GM18951 (cell line): ENCODE results near the gene HK1.

ENCODE experiments used
- POLR2A ChIP-seq: IDR thresholded peaks from 4 replicates; pipeline ENCODE4 v1.6.1; 2011; ENCODE audit warnings: mild to moderate bottlenecking; ENCODE audit not compliant: insufficient read length, insufficient read depth; ENCODE audit errors: extremely low read depth
- in situ Hi-C: fragments of 300-500 bp; cut with MboI; formaldehyde crosslinking; loops from one replicate; pipeline ENCODE4 v1.12.0; 2022; ENCODE audit warnings: low sequenced_read_pairs, mixed read lengths, inconsistent platforms; ENCODE audit not compliant: unreplicated experiment

Gene HK1

DNA sequence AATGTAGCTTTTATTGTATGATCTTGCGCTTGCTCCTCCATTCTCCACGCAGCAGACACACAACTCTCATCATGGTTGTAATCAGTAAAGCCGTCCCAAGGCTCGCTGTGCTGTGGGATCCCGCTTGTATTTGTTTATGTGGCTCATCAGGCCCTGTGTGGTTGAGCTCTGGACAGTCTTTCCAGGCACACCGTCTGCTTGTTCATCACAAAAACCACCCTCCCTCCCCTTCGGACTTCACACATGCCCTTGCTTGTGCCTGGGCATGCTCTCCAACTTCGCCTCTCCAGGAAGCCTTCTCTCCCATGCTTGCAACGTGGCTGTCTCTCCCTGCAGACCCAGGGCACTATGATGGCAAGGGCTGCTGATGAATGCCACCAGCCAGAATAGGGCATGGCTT is 62.4 kb downstream of the HK1 start:
- in situ Hi-C loops = no loop called here
- TF ChIP-seq POLR2A = no peak

GRCh38 chr10:69343905-69344304 is 65.6 kb downstream of the HK1 start:
- TF ChIP-seq POLR2A = no peak
- in situ Hi-C loops = no loop called here

GRCh38 chr10:69344591-69345252 is 66.4 kb downstream of the HK1 start:
- in situ Hi-C loops = no loop called here
- no peak for TF ChIP-seq POLR2A

GRCh38 chr10:69345402-69345801 is 67.1 kb downstream of the HK1 start:
- TF ChIP-seq POLR2A = no peak
- in situ Hi-C loops = no loop called here

DNA sequence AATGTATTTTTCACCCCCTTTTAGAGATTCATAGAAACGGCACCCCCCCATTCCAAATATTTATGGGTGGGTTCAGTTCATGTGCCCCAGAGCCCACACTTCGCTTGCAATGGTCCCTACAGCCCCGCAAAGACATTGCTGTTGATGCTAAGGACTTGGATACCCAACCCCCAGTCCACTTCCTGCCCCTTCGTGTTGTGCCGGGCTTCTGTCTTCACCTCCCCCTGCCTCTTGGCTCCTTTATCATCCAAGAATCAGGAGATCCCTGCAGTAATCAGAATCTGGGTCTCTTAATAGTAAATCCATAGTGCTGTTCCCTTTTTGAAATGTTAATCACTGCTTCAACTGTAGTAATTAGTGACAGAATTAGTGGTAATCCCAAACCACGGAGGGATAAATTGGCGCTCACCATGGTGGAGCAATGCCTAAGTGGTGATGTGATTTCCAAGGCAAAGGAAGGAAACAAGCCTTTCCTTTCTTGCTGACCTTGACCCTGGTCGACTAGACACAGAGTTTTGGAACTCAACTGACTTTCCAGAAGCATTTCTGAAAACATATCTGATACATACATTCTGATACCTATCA is 67.7 kb downstream of the HK1 start:
- TF ChIP-seq POLR2A = no peak
- in situ Hi-C loops = no loop called here

DNA sequence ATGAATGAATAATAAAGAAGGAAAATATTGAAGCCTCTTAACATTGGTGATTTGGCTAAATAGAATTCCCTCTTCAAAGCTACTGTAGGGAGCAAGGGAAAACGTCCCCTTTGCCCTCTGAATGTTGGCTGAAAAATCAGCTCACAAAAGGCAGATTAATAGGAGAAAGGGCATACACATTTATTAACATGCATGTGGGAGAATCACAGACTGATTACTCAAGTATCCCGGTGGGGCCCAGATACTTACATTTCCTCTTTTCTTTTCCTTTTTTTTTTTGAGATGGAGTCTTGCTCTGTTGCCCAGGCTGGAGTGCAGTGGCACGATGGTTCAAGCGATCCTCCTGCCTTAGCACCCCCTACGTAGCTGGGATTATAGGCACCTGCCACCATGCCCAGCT is 68.5 kb downstream of the HK1 start:
- no peak for TF ChIP-seq POLR2A
- in situ Hi-C loops = no loop called here

DNA sequence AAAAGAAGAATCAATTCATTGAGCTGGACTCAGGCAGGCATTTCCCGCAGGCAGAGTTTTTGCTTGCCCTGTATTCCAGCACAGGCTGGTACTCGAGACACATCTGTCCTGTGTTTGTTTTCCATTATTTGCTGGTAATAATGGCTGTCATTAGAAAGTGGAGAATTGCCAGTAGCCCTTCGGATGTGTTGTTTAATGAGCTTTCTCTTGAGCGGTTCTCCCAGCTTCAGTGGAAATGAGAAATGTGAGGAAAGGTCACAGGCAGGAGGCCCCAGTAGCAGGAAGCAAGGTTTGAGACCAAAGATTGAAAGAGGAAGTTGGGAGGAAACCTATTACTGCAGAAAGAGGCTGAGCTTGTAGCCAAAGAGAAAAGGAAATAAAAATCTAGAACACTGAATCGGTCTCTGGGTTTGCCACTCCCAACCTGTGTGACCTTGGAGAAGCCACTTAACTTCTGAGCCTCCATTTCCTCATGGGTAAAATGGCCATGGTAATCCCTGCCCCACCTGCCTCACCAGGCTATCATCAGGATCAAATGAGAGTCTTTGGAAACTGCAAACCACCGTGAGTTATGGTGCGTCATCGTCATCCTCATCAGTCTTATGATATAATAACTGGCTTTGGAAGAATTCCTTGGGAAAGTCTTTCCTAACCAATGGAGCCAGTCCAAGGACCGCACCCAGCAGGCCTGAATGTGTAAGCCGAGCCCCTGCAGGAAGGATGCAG is 70.7 kb downstream of the HK1 start:
- no peak for TF ChIP-seq POLR2A
- in situ Hi-C loops = no loop called here

DNA sequence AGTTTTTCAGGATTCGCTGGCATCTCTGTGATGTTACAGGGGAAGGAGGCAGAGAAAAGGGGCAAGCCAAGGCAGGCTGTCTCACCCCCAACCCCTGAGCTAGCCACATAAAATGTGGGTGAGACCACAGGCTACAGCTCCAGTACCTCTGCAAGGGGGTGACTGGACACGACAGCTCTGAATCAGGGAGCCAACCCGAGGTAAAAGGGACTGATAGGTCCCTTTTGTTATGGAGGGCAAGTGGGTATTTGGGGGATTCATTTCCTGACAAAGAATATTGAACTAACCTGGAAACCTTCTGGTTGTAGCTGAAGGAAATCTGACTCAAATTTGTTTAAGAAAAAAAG is 71.2 kb downstream of the HK1 start:
- TF ChIP-seq POLR2A = no peak
- in situ Hi-C loops = no loop called here

- TF ChIP-seq POLR2A = no peak
- in situ Hi-C loops = no loop called here
Observed at GRCh38 chr10:69351589-69351988, 73.3 kb downstream of the HK1 start.

- no peak for TF ChIP-seq POLR2A
- in situ Hi-C loops = no loop called here
Observed at GRCh38 chr10:69352569-69353264, 74.4 kb downstream of the HK1 start.

GRCh38 chr10:69353977-69354635 is 75.8 kb downstream of the HK1 start:
- in situ Hi-C loops = no loop called here
- no peak for TF ChIP-seq POLR2A

- TF ChIP-seq POLR2A = no peak
- in situ Hi-C loops = no loop called here
Observed at GRCh38 chr10:69356187-69356586, 77.9 kb downstream of the HK1 start.

GRCh38 chr10:69358148-69358795 is 80.0 kb downstream of the HK1 start:
- in situ Hi-C loops = no loop called here
- TF ChIP-seq POLR2A = no peak
